Panc1 (cell line): ENCODE measurements around the gene GP2. TPM values are rescaled to one million over a fixed set of nuclear protein-coding genes. Genes with fewer than 3 reads are reported as not detected.

Experiments used
- ATAC-seq: fragments of 200-7000 bp; cut with Tn5 transposase; 2 replicates; pipeline ENCODE4 v1.9.1; 2020; ENCODE audit warnings: mild to moderate bottlenecking, moderate library complexity
- BruUV-seq: library from RNA; stranded (reverse); fragments of 400-500 nt; replicated peaks from 2 replicates; lab custom pipeline; 2021; lab: Mats Ljungman, UMichigan
- CTCF ChIA-PET: fragments of 300-600 bp; sonication (Branson Sonifier 250); formaldehyde crosslinking; loops from one replicate; lab custom pipeline; 2022; ENCODE audit warnings: antibody characterized with exemption; lab: Charles Lee
- POLR2A ChIA-PET: fragments of 300-600 bp; sonication (Branson Sonifier 250); formaldehyde crosslinking; loops from one replicate; lab custom pipeline; 2022; ENCODE audit warnings: antibody characterized with exemption; lab: Charles Lee
- DNase-seq: peaks from one replicate; pipeline ENCODE4 v3.0.0-alpha.2; 2010; ENCODE audit warnings: low read depth, low spot score
- H3K27ac ChIP-seq: 2 replicates; pipeline ENCODE4 v1.5.1; 2011; ENCODE audit warnings: mild to moderate bottlenecking, low read length, inconsistent platforms
- H3K27me3 ChIP-seq: fragments of 200-500 bp; sonication (Bioruptor generic); 2 replicates; pipeline ENCODE4 v1.6.0; 2014; ENCODE audit warnings: low read length, inconsistent platforms; ENCODE audit not compliant: control insufficient read depth, insufficient read depth
- H3K36me3 ChIP-seq: fragments of 200-500 bp; sonication (Bioruptor generic); 2 replicates; pipeline ENCODE4 v1.5.1; 2014; ENCODE audit warnings: inconsistent platforms, mild to moderate bottlenecking, low read length, moderate library complexity; ENCODE audit not compliant: control insufficient read depth, insufficient read depth
- H3K4me1 ChIP-seq: 2 replicates; pipeline ENCODE4 v1.5.1; 2011; ENCODE audit warnings: inconsistent platforms, mild to moderate bottlenecking, low read length, moderate library complexity; ENCODE audit not compliant: control insufficient read depth, insufficient read depth
- H3K4me3 ChIP-seq, 2 experiments: 2 replicates each; pipeline ENCODE4 v1.5.1; 2011 to 2012; ENCODE audit warnings: low read depth in 2 of 2, low read length in 2 of 2, mild to moderate bottlenecking in 2 of 2, inconsistent platforms in 1 of 2, moderate library complexity in 1 of 2
- H3K9me3 ChIP-seq: fragments of 200-500 bp; sonication (Bioruptor generic); 2 replicates; pipeline ENCODE4 v1.5.1; 2014; ENCODE audit warnings: low read depth, mild to moderate bottlenecking, inconsistent platforms, low read length, moderate library complexity; ENCODE audit not compliant: control insufficient read depth, insufficient read depth
- POLR2AphosphoS5 ChIP-seq: IDR thresholded peaks from 2 replicates; pipeline ENCODE4 v1.6.1; 2012; ENCODE audit warnings: mild to moderate bottlenecking, low read depth, low read length, moderate library complexity
- SIN3A ChIP-seq: IDR thresholded peaks from 2 replicates; pipeline ENCODE4 v1.6.1; 2012; ENCODE audit warnings: low read depth, mild to moderate bottlenecking, low read length, moderate library complexity, borderline replicate concordance; ENCODE audit not compliant: insufficient read depth
- TCF7L2 ChIP-seq: IDR thresholded peaks from 2 replicates; pipeline ENCODE4 v1.6.1; 2011; ENCODE audit warnings: mild to moderate bottlenecking, low read depth, low read length, inconsistent platforms
- in situ Hi-C: cut with HindIII; loops from 2 replicates; pipeline ENCODE4 v1.10.0; 2016; ENCODE audit warnings: low sequenced_read_pairs, low pct_unique_long_range_greater_than_20kb
- intact Hi-C: fragments of 100-400 bp; cut with micrococcal nuclease; formaldehyde crosslinking; loops from one replicate; pipeline ENCODE4 v1.10.0; 2022; ENCODE audit not compliant: unreplicated experiment
- total RNA-seq: library from RNA; stranded (reverse); gene quantifications from one replicate; pipeline ENCODE4 v1.2.1, GENCODE V29; 2021; ENCODE audit not compliant: unreplicated experiment
- TF ChIP-seq, protein P1 (sequence below), 2 experiments: IDR thresholded peaks; 2 replicates each; pipeline ENCODE4 v1.6.1; 2011 to 2012; ENCODE audit warnings: low read depth in 2 of 2, control low read depth in 1 of 2, low read length in 1 of 2, mild to moderate bottlenecking in 1 of 2, moderate library complexity in 1 of 2; ENCODE audit not compliant: insufficient read depth in 1 of 2
- TF ChIP-seq, protein P2 (sequence below): fragments of 450-650 bp; IDR thresholded peaks from 2 replicates; pipeline ENCODE4 v1.5.1; 2017; ENCODE audit warnings: mild to moderate bottlenecking

The GP2 gene
- total RNA-seq, 1 experiment from 2014 or later: 5.8 TPM

GRCh38 chr16:20318006-20318405 lies 9.3 kb downstream of the GP2 start:
- DNase-seq: no peak
- ATAC-seq: no peak
- no peaks in the 10 kb centered on the region for H3K36me3 ChIP-seq
- TF ChIP-seq, protein P1, sequence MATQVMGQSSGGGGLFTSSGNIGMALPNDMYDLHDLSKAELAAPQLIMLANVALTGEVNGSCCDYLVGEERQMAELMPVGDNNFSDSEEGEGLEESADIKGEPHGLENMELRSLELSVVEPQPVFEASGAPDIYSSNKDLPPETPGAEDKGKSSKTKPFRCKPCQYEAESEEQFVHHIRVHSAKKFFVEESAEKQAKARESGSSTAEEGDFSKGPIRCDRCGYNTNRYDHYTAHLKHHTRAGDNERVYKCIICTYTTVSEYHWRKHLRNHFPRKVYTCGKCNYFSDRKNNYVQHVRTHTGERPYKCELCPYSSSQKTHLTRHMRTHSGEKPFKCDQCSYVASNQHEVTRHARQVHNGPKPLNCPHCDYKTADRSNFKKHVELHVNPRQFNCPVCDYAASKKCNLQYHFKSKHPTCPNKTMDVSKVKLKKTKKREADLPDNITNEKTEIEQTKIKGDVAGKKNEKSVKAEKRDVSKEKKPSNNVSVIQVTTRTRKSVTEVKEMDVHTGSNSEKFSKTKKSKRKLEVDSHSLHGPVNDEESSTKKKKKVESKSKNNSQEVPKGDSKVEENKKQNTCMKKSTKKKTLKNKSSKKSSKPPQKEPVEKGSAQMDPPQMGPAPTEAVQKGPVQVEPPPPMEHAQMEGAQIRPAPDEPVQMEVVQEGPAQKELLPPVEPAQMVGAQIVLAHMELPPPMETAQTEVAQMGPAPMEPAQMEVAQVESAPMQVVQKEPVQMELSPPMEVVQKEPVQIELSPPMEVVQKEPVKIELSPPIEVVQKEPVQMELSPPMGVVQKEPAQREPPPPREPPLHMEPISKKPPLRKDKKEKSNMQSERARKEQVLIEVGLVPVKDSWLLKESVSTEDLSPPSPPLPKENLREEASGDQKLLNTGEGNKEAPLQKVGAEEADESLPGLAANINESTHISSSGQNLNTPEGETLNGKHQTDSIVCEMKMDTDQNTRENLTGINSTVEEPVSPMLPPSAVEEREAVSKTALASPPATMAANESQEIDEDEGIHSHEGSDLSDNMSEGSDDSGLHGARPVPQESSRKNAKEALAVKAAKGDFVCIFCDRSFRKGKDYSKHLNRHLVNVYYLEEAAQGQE (IDR thresholded peaks at IDR 0.05; ENCODE audit: insufficient read depth in 1 of 2, low read depth in 2 of 2, low read length in 1 of 2): no peak
- no peak for TF ChIP-seq POLR2AphosphoS5
- no peak overlapping the region for H3K27ac ChIP-seq
- intact Hi-C loops (no loop called here), in situ Hi-C loops (no loop called here)
- no peaks in the 10 kb centered on the region for H3K9me3 ChIP-seq
- CTCF ChIA-PET: no interaction called here
- H3K27me3 ChIP-seq: peaks cover 12% of the 10 kb centered on the region
- POLR2A ChIA-PET: no interaction called here
- no peak overlapping the region for H3K4me3 ChIP-seq
- no TSS peak for BruUV-seq
- H3K4me1 ChIP-seq: no peaks in the 10 kb centered on the region

- ChIA-PET POLR2A (no interaction called here), CTCF (no interaction called here)
- Histone ChIP-seq H3K4me3 (no peak overlapping the region), H3K36me3 (no peaks in the 10 kb centered on the region), H3K4me1 (no peaks in the 10 kb centered on the region), H3K27ac (no peak overlapping the region), H3K9me3 (no peaks in the 10 kb centered on the region), H3K27me3 (peaks cover 12% of the 10 kb centered on the region)
- TF ChIP-seq, protein P1 (IDR thresholded peaks at IDR 0.05; ENCODE audit: insufficient read depth in 1 of 2, low read depth in 2 of 2, low read length in 1 of 2): no peak
- TF ChIP-seq, protein P2, sequence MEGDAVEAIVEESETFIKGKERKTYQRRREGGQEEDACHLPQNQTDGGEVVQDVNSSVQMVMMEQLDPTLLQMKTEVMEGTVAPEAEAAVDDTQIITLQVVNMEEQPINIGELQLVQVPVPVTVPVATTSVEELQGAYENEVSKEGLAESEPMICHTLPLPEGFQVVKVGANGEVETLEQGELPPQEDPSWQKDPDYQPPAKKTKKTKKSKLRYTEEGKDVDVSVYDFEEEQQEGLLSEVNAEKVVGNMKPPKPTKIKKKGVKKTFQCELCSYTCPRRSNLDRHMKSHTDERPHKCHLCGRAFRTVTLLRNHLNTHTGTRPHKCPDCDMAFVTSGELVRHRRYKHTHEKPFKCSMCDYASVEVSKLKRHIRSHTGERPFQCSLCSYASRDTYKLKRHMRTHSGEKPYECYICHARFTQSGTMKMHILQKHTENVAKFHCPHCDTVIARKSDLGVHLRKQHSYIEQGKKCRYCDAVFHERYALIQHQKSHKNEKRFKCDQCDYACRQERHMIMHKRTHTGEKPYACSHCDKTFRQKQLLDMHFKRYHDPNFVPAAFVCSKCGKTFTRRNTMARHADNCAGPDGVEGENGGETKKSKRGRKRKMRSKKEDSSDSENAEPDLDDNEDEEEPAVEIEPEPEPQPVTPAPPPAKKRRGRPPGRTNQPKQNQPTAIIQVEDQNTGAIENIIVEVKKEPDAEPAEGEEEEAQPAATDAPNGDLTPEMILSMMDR: no peak
- TF ChIP-seq SIN3A (no peak), POLR2AphosphoS5 (no peak), TCF7L2 (no peak)
- in situ Hi-C loops (no loop called here), intact Hi-C loops (no loop called here)
- DNase-seq: no peak
- no TSS peak for BruUV-seq
- no peak for ATAC-seq
Measured at GRCh38 chr16:20317117-20317516, 10.2 kb downstream of the GP2 start.
